K562 (cell line): ENCODE measurements around the gene UCKL1. TPM values are rescaled to one million over a fixed set of nuclear protein-coding genes. Genes with fewer than 3 reads are reported as not detected.

Experiments
- ATAC-seq: fragments of 200-7000 bp; cut with Tn5 transposase; 3 replicates; pipeline ENCODE4 v1.9.1; 2020; ENCODE audit warnings: moderate library complexity
- BruUV-seq: library from RNA; stranded (reverse); fragments of 400-500 nt; replicated peaks from 2 replicates; lab custom pipeline; 2021; lab: Mats Ljungman, UMichigan
- CTCF ChIA-PET: fragments of 300-600 bp; formaldehyde crosslinking; extraction: SDS; loops from one replicate; lab custom pipeline; 2021; ENCODE audit warnings: low intra/inter-chr PET ratio; lab: Yijun Ruan, JAX
- POLR2A ChIA-PET: fragments of 300-600, 350-650 bp; sonication (Branson Sonifier 250); formaldehyde crosslinking; extraction: SDS; loops from one replicate; lab custom pipeline; 2021; ENCODE audit warnings: antibody characterized with exemption, inconsistent platforms; lab: Yijun Ruan, JAX
- DNase-seq, 4 experiments: peaks; one replicate each; pipeline versions ENCODE4 v3.0.0 to v3.0.0-alpha.2; 2011 to 2018; ENCODE audit warnings: low spot score in 3 of 4, mixed read lengths in 3 of 4; ENCODE audit errors: extremely low read depth in 1 of 4
- FAIRE-seq: peaks from 2 replicates; lab custom pipeline; 2011; peaks lifted over from hg19 to GRCh38; lab: Jason Lieb, UNC
- H2AFZ ChIP-seq: 2 replicates; pipeline ENCODE4 v1.6.0; 2011; ENCODE audit warnings: low read depth, low read length, control low read depth, inconsistent platforms
- H3K27ac ChIP-seq: fragments of 200-600 bp; 3 replicates; pipeline ENCODE4 v1.8.0; 2011; ENCODE audit warnings: low read depth, mild to moderate bottlenecking, control low read depth, inconsistent platforms, low read length, moderate library complexity, mixed read lengths; ENCODE audit errors: extremely low read depth
- H3K27me3 ChIP-seq, 2 experiments: fragments of 300-600 bp in 1 of 2; 2 replicates in 1 of 2; 3 replicates in 1 of 2; pipeline versions ENCODE4 v1.6.0 to v1.8.0; 2011; ENCODE audit warnings: inconsistent platforms in 2 of 2, low read length in 2 of 2, mild to moderate bottlenecking in 1 of 2, mixed read lengths in 1 of 2, moderate library complexity in 1 of 2; ENCODE audit not compliant: control insufficient read depth in 2 of 2, insufficient read depth in 2 of 2
- H3K36me3 ChIP-seq: fragments of 300-600 bp; 3 replicates; pipeline ENCODE4 v1.8.0; 2011; ENCODE audit warnings: mild to moderate bottlenecking, low read length, inconsistent platforms; ENCODE audit not compliant: control insufficient read depth, insufficient read depth
- H3K4me1 ChIP-seq, 2 experiments: fragments of 200-600 bp in 1 of 2; replicated peaks in 1 of 2; 2 replicates in 1 of 2; 3 replicates in 1 of 2; pipeline versions ENCODE4 v1.5.1 to v1.8.0; 2011; ENCODE audit warnings: inconsistent platforms in 2 of 2, low read length in 2 of 2, mild to moderate bottlenecking in 1 of 2, mixed read lengths in 1 of 2, moderate library complexity in 1 of 2; ENCODE audit not compliant: control insufficient read depth in 2 of 2, insufficient read depth in 2 of 2
- H3K4me2 ChIP-seq: 2 replicates; pipeline ENCODE4 v1.6.1; 2011; ENCODE audit warnings: low read length, control low read depth, inconsistent platforms, mixed read lengths; ENCODE audit not compliant: insufficient read depth
- H3K4me3 ChIP-seq: fragments of 200-600 bp; sonication (generic), shearing (Covaris generic); 2 replicates; pipeline ENCODE4 v1.5.1; 2016; ENCODE audit warnings: control low read depth, inconsistent platforms
- H3K79me2 ChIP-seq: fragments of 200-600 bp; 3 replicates; pipeline ENCODE4 v1.8.0; 2011; ENCODE audit warnings: low read length, inconsistent platforms; ENCODE audit not compliant: control insufficient read depth, insufficient read depth
- H3K9ac ChIP-seq, 2 experiments: 2 replicates each; pipeline versions ENCODE4 v1.6.0 to v1.6.1; 2011; ENCODE audit warnings: low read depth in 2 of 2, low read length in 2 of 2, control low read depth in 1 of 2, inconsistent platforms in 1 of 2, mild to moderate bottlenecking in 1 of 2, mixed read lengths in 1 of 2; ENCODE audit not compliant: insufficient read depth in 1 of 2
- H3K9me1 ChIP-seq: one replicate; pipeline ENCODE4 v1.6.0; 2011; ENCODE audit warnings: inconsistent platforms, mild to moderate bottlenecking, low read length, moderate library complexity; ENCODE audit not compliant: control insufficient read depth, insufficient read depth
- H3K9me3 ChIP-seq: replicated peaks from 2 replicates; pipeline ENCODE4 v1.5.1; 2011; ENCODE audit warnings: low read depth, low read length, inconsistent platforms; ENCODE audit not compliant: control insufficient read depth, insufficient read depth
- H4K20me1 ChIP-seq: replicated peaks from 2 replicates; pipeline ENCODE4 v1.6.1; 2011; ENCODE audit warnings: low read length, inconsistent platforms, mixed read lengths; ENCODE audit not compliant: control insufficient read depth, insufficient read depth
- ATF4 ChIP-seq: fragments of 450-650 bp; formaldehyde crosslinking; IDR thresholded peaks from 2 replicates; pipeline ENCODE4 v1.4.0; 2022; ENCODE audit warnings: mild to moderate bottlenecking, moderate library complexity
- CREB1 ChIP-seq, 2 experiments: sonication (generic) in 1 of 2; formaldehyde crosslinking in 1 of 2; IDR thresholded peaks; 2 replicates each; pipeline versions ENCODE4 v1.6.1 to v1.8.0; 2012 to 2022; ENCODE audit warnings: inconsistent platforms in 1 of 2, mild to moderate bottlenecking in 1 of 2, missing genetic modification reagents in 1 of 2, moderate library complexity in 1 of 2
- DMBX1 ChIP-seq: fragments of 250-450 bp; sonication (Bioruptor Pico); IDR thresholded peaks from 2 replicates; pipeline ENCODE4 v1.8.0; 2022; ENCODE audit warnings: inconsistent platforms, mild to moderate bottlenecking, moderate library complexity, borderline replicate concordance
- E2F8 ChIP-seq: fragments of 450-650 bp; IDR thresholded peaks from 2 replicates; pipeline ENCODE4 v1.7.1; 2018; ENCODE audit warnings: mild to moderate bottlenecking, low read depth; ENCODE audit not compliant: partially characterized antibody
- GMEB1 ChIP-seq: fragments of 250-450 bp; sonication (Bioruptor Pico); IDR thresholded peaks from 2 replicates; pipeline ENCODE4 v1.4.0; 2020; ENCODE audit warnings: mild to moderate bottlenecking
- HDAC2 ChIP-seq: fragments of 450-650 bp; IDR thresholded peaks from 2 replicates; pipeline ENCODE4 v1.6.1; 2016; ENCODE audit warnings: mild to moderate bottlenecking
- KAT8 ChIP-seq: fragments of 450-650 bp; IDR thresholded peaks from 2 replicates; pipeline ENCODE4 v1.6.1; 2016; ENCODE audit warnings: low read depth, mild to moderate bottlenecking
- MXD1 ChIP-seq: fragments of 250-450 bp; sonication (Bioruptor Pico); IDR thresholded peaks from 2 replicates; pipeline ENCODE4 v1.8.0; 2021; ENCODE audit warnings: borderline replicate concordance, mild to moderate bottlenecking, moderate library complexity; ENCODE audit not compliant: poor library complexity, severe bottlenecking
- POLR3A ChIP-seq: IDR thresholded peaks from 2 replicates; pipeline ENCODE4 v1.6.1; 2011; ENCODE audit warnings: borderline replicate concordance, mild to moderate bottlenecking, moderate library complexity; ENCODE audit not compliant: insufficient read length, insufficient read depth; ENCODE audit errors: extremely low read depth
- RBM17 ChIP-seq: fragments of 200-400 bp; formaldehyde crosslinking; IDR thresholded peaks from 2 replicates; pipeline ENCODE4 v1.6.1; 2017; ENCODE audit warnings: low read depth, mild to moderate bottlenecking, low read length, borderline replicate concordance
- SREBF2 ChIP-seq: sonication (generic); formaldehyde crosslinking; IDR thresholded peaks from 2 replicates; pipeline ENCODE4 v1.4.0; 2020; ENCODE audit warnings: mild to moderate bottlenecking, missing genetic modification reagents
- ZNF41 ChIP-seq: fragments of 250-450 bp; sonication (Bioruptor Pico); conservative IDR thresholded peaks from 2 replicates; pipeline ENCODE4 v1.4.0; 2020; ENCODE audit warnings: mild to moderate bottlenecking
- WGBS: fragments of 100-300 bp; shearing (Covaris generic); methylation state at CpG from one replicate; pipeline ENCODE4 v1.1.6; 2016; ENCODE audit warnings: low coverage, mixed read lengths; ENCODE audit not compliant: insufficient coverage; ENCODE audit errors: missing lambda C conversion rate; 5-methylcytosine and 5-hydroxymethylcytosine counted together
- in situ Hi-C: fragments of 300-500 bp; cut with MboI; formaldehyde crosslinking; loops from 4 replicates; pipeline ENCODE4 v1.15.0; 2018; ENCODE audit warnings: inconsistent platforms, mixed read lengths
- intact Hi-C: fragments of 100-400 bp; cut with micrococcal nuclease; formaldehyde crosslinking; loops from 2 replicates; pipeline ENCODE4 v1.14.2; 2022
- polyA plus RNA-seq, 8 experiments: library from polyadenylated mRNA; depleted of rRNA in 4 of 8; stranded (reverse) in 5 of 8; unstranded in 3 of 8; fragments of >200 nt; fragmentation: Nextera tagmentation in 2 of 8; fragmentation: Illumina TruSeq in 1 of 8; extraction: Ambion mirVana in 2 of 8; extraction: Trizol in 1 of 8; gene quantifications; 2 replicates each; pipeline versions ENCODE4 v1.2.1 to v1.2.3, GENCODE V29; 2011 to 2014; ENCODE audit warnings: inconsistent platforms in 1 of 8, missing spikeins in 1 of 8
- total RNA-seq, 7 experiments: library from RNA; depleted of rRNA in 6 of 7; stranded (reverse); fragments of >200 nt in 6 of 7; fragmentation: Illumina TruSeq in 2 of 7; extraction: Trizol in 2 of 7; gene quantifications; 2 replicates each; pipeline versions ENCODE4 v1.2.1 to v1.2.3, GENCODE V29; 2011 to 2021; ENCODE audit warnings: low replicate concordance in 1 of 7

The UCKL1 gene
- total and polyA plus RNA-seq, 9 of the 15 experiments (the other 6 are each of a cell fraction or from before 2014, with no cell fraction given) = 3.1 to 52.8 (median 24.2) TPM

- TF ChIP-seq KAT8 = no peak
Measured at GRCh38 chr20:63957004-63957689, 931 bp upstream of the UCKL1 start (continued).

- H3K36me3 ChIP-seq = peaks cover 45% of the 10 kb centered on the region; the same call in 1 of the 3 replicates
- ChIA-PET CTCF (no interaction called here), POLR2A (interaction anchor here (0.6 to 2.0 kb wide), 5 partner anchors 11 to 140 kb away, joined by 3 to 9 read pairs (median 3); no protein-coding TSS in a partner anchor)
- peak overlapping the region; percentile 99 for H3K4me3 ChIP-seq
- ATAC-seq = peak; percentile 1
- no peaks in the 10 kb centered on the region for H3K9me3 ChIP-seq
- peaks cover 44% of the 10 kb centered on the region for H3K79me2 ChIP-seq
- no peak for DNase-seq
- in situ Hi-C loops = no loop called here
- H3K4me2 ChIP-seq = peak overlapping the region; percentile 73
- peaks cover 7% of the 10 kb centered on the region for H3K9me1 ChIP-seq
- no peaks in the 10 kb centered on the region for H3K27me3 ChIP-seq
- peak overlapping the region; percentile 75 to 89 for H3K9ac ChIP-seq
- peak overlapping the region; percentile 90 for H3K27ac ChIP-seq
- peaks cover 16 to 79% of the 10 kb centered on the region in 2 experiments; a peak in 4 of 5 replicates for H3K4me1 ChIP-seq
- H2AFZ ChIP-seq = peak overlapping the region; percentile 74
- no peak for FAIRE-seq
- H4K20me1 ChIP-seq = peaks cover 24% of the 10 kb centered on the region; the same call in 1 of the 2 replicates
- 2% methylated on average over 15 of the region's 15 CpGs for WGBS
- intact Hi-C loops = loop anchor here (5.0 kb wide), 1 partner anchor 249 kb away; the partner anchor contains the start of genes ARFRP1 and ZGPAT
- BruUV-seq = no TSS peak
- TF ChIP-seq RBM17 (no peak), HDAC2 (peak; percentile 48; the same call in 1 of the 2 replicates), SREBF2 (no peak), E2F8 (no peak), ZNF41 (CRISPR knock-in tag) (no peak), MXD1 (CRISPR knock-in tag) (peak; percentile 92), POLR3A (no peak), ATF4 (CRISPR knock-in tag) (no peak), CREB1 (IDR thresholded peaks at IDR 0.05) (no peak), CREB1 (CRISPR knock-in tag; IDR thresholded peaks at IDR 0.05) (0 out of 2 replicates have a peak, but pooled peaks have one; percentile 60), GMEB1 (CRISPR knock-in tag) (no peak), DMBX1 (CRISPR knock-in tag) (no peak)
Measured at GRCh38 chr20:63956664-63957003, 418 bp upstream of the UCKL1 start.
